A549 treated with dexamethasone at 1 μM for 4 hours (cell line): ENCODE results near the gene ZNF695. TPM values are rescaled to one million over a fixed set of nuclear protein-coding genes. Genes with fewer than 3 reads are reported as not detected.

Experiments used
- total RNA-seq: library from RNA; stranded (reverse); fragments of 200-300 nt; extraction: Qiagen RNA extraction; gene quantifications from 5 replicates; pipeline ENCODE4 v1.2.3, GENCODE V29; 2022

The ZNF695 gene
- 2.0 to 2.7 TPM (median 2.5 TPM) in 5 replicates for total RNA-seq

GRCh38 chr1:247007511-247008405 lies at the start of gene ZNF695:
ZNF695 (minus strand) TSS chr1:247008057; CDS start chr1:247007908, 149 bp downstream.

Other genes starting within 250 kb of the ZNF695 start
- gene AHCTF1, start 76.1 kb downstream of the ZNF695 start, total RNA-seq: 25.9 to 37.7 TPM (median 31.8 TPM) in 5 replicates
- gene ZNF670, start 70.8 kb upstream of the ZNF695 start, total RNA-seq: 2.7 to 3.6 TPM (median 2.9 TPM) in 5 replicates
- 3.1 to 4.7 TPM (median 4.0 TPM) in 5 replicates for gene ZNF669, start 96.3 kb upstream of the ZNF695 start, total RNA-seq
- gene ZNF124, start 164.0 kb upstream of the ZNF695 start, total RNA-seq: 3.7 to 5.0 TPM (median 4.1 TPM) in 5 replicates
- not detected in 5 replicates for gene VN1R5, start 248.0 kb upstream of the ZNF695 start, total RNA-seq